ENCODE results near the gene RGPD8.

Gene RGPD8

GRCh38 chr2:112322919-112323318 is 110.5 kb downstream of the RGPD8 start:
- H3K36me3 Mint-ChIP-seq (ENCODE audit: low read depth), result peaks cover 62% of the 10 kb centered on the region
- no peak overlapping the region for H3K27ac Mint-ChIP-seq
- no peaks in the 10 kb centered on the region for H3K9me3 Mint-ChIP-seq

GRCh38 chr2:112321375-112322320 is 111.8 kb downstream of the RGPD8 start:
- no peaks in the 10 kb centered on the region for H3K9me3 Mint-ChIP-seq
- peaks cover 59% of the 10 kb centered on the region for H3K36me3 Mint-ChIP-seq (ENCODE audit: low read depth)
- H3K27me3 Mint-ChIP-seq, result no peaks in the 10 kb centered on the region
- H3K27ac Mint-ChIP-seq, result no peak overlapping the region
- H3K4me1 Mint-ChIP-seq (ENCODE audit: low read depth), result no peaks in the 10 kb centered on the region
- intact Hi-C loops (cut with micrococcal nuclease), result no loop called here
- no peak overlapping the region for H3K4me3 Mint-ChIP-seq

More at GRCh38 chr2:112322919-112323318, 110.5 kb downstream of the RGPD8 start:
- intact Hi-C loops (cut with micrococcal nuclease), result no loop called here
- Mint-ChIP-seq H3K4me1 (ENCODE audit: low read depth) (no peaks in the 10 kb centered on the region), H3K27me3 (no peaks in the 10 kb centered on the region), H3K4me3 (no peak overlapping the region)

Measured in dendritic cell treated with granulocyte-macrophage colony-stimulating factor and Interleukin-4, amounts not matched to agents 40 ng/mL and 50 ng/mL, for 4 days (primary cell).